ENCODE results near the gene REXO5.

DNA sequence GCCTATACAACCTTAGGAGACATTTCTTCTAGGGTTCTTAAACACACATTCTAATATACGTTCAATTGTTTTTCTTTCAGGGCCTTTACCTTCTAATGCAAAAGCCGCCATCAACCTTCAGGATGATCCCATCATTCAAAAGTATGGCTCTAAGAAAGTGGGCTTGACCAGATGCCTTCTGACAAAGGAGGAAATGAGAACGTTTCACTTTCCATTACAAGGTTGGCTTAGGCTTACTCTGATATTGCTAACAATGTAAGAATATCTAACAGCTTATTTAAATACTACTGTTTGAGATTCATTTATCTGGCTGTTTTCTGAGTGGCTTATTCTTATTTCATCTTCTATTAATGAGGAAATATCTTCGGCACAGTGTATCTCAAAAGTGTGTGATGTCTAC lies 15.4 kb downstream of the REXO5 start:
- no peak for TF ChIP-seq EZH2 (IDR thresholded peaks at IDR 0.05; ENCODE audit: insufficient read depth, low read length)
- TF ChIP-seq, protein P1, sequence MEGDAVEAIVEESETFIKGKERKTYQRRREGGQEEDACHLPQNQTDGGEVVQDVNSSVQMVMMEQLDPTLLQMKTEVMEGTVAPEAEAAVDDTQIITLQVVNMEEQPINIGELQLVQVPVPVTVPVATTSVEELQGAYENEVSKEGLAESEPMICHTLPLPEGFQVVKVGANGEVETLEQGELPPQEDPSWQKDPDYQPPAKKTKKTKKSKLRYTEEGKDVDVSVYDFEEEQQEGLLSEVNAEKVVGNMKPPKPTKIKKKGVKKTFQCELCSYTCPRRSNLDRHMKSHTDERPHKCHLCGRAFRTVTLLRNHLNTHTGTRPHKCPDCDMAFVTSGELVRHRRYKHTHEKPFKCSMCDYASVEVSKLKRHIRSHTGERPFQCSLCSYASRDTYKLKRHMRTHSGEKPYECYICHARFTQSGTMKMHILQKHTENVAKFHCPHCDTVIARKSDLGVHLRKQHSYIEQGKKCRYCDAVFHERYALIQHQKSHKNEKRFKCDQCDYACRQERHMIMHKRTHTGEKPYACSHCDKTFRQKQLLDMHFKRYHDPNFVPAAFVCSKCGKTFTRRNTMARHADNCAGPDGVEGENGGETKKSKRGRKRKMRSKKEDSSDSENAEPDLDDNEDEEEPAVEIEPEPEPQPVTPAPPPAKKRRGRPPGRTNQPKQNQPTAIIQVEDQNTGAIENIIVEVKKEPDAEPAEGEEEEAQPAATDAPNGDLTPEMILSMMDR (IDR thresholded peaks at IDR 0.05; ENCODE audit: insufficient read depth, low read depth, low read length) = no peak
